HG03575 (cell line): ENCODE data around the gene SPRED1.
"Not testable (repeated sequence)": the region's sequence is repeated elsewhere in the genome, so short reads cannot be mapped to it uniquely, and the experiment has no call there.

Experiments
- ATAC-seq: cut with Tn5 transposase; IDR thresholded peaks from one replicate; pipeline ENCODE4 v1.9.1; 2021; ENCODE audit not compliant: unreplicated experiment, insufficient number of reproducible peaks, low FRiP score; ENCODE audit errors: extremely low read depth

The SPRED1 gene

GRCh38 chr15:38271895-38272294, 19.3 kb downstream of the SPRED1 start:
- ATAC-seq, result no peak

- not testable (repeated sequence) for ATAC-seq
Observed at GRCh38 chr15:38272431-38272830, 19.8 kb downstream of the SPRED1 start.

- no peak for ATAC-seq
Observed at GRCh38 chr15:38274135-38274534, 21.5 kb downstream of the SPRED1 start.

GRCh38 chr15:38275959-38276358, 23.3 kb downstream of the SPRED1 start:
- no peak for ATAC-seq

GRCh38 chr15:38277281-38277680, 24.6 kb downstream of the SPRED1 start:
- ATAC-seq, result not testable (repeated sequence)

GRCh38 chr15:38281031-38281430, 28.4 kb downstream of the SPRED1 start:
- no peak for ATAC-seq

- no peak for ATAC-seq
Observed at GRCh38 chr15:38283010-38283409, 30.4 kb downstream of the SPRED1 start.

- no peak for ATAC-seq
Observed at GRCh38 chr15:38285456-38285855, 32.8 kb downstream of the SPRED1 start.

GRCh38 chr15:38294126-38294525, 41.5 kb downstream of the SPRED1 start:
- ATAC-seq, result no peak

GRCh38 chr15:38297623-38298388, 45.2 kb downstream of the SPRED1 start:
- no peak for ATAC-seq

GRCh38 chr15:38299216-38299615, 46.6 kb downstream of the SPRED1 start:
- ATAC-seq, result no peak

GRCh38 chr15:38300395-38300794, 47.8 kb downstream of the SPRED1 start:
- no peak for ATAC-seq

GRCh38 chr15:38304481-38304880, 51.8 kb downstream of the SPRED1 start:
- no peak for ATAC-seq

GRCh38 chr15:38307251-38307650, 54.6 kb downstream of the SPRED1 start:
- ATAC-seq, result no peak

GRCh38 chr15:38307861-38308641, 55.4 kb downstream of the SPRED1 start:
- no peak for ATAC-seq

GRCh38 chr15:38308797-38309196, 56.2 kb downstream of the SPRED1 start:
- ATAC-seq, result no peak

GRCh38 chr15:38312190-38312589, 59.6 kb downstream of the SPRED1 start:
- ATAC-seq, result no peak

- ATAC-seq, result no peak
Observed at GRCh38 chr15:38316311-38316710, 63.7 kb downstream of the SPRED1 start.

- no peak for ATAC-seq
Observed at GRCh38 chr15:38320181-38320580, 67.5 kb downstream of the SPRED1 start.

- no peak for ATAC-seq
Observed at GRCh38 chr15:38320866-38321265, 68.2 kb downstream of the SPRED1 start.
